Activated CD8-positive, alpha-beta memory T cell treated with anti-CD3 and anti-CD28 coated beads for 36 hours (primary cell): Measurements from ENCODE around the gene SWT1. TPM values are rescaled to one million over a fixed set of nuclear protein-coding genes. Genes with fewer than 3 reads are reported as not detected.
"Not testable (repeated sequence)": the region's sequence is repeated elsewhere in the genome, so short reads cannot be mapped to it uniquely, and the experiment has no call there.

Experiments used
- CTCF ChIA-PET: fragments of 350-600 bp; sonication (Branson Sonifier 250); formaldehyde crosslinking; loops from one replicate; lab custom pipeline; 2021; ENCODE audit warnings: antibody characterized with exemption; lab: Charles Lee
- POLR2A ChIA-PET: fragments of 350-600 bp; sonication (Branson Sonifier 250); formaldehyde crosslinking; loops from one replicate; lab custom pipeline; 2021; ENCODE audit warnings: antibody characterized with exemption; lab: Charles Lee
- total RNA-seq, 2 experiments: library from RNA; stranded (reverse); gene quantifications; one replicate each; pipeline ENCODE4 v1.2.3, GENCODE V29; 2021

Gene SWT1
- total RNA-seq, 2 experiments from 2014 or later = 1.9 to 2.3 TPM

GRCh38 chr1:185159966-185160365 is 3.0 kb downstream of the SWT1 start:
- CTCF ChIA-PET = interaction anchor here (0.5 kb wide), 1 partner anchor 9 kb away, joined by 3 read pairs; no protein-coding TSS in a partner anchor
- POLR2A ChIA-PET = no interaction called here

GRCh38 chr1:185162491-185162890 is 5.5 kb downstream of the SWT1 start:
- POLR2A ChIA-PET = no interaction called here
- CTCF ChIA-PET = no interaction called here

- ChIA-PET CTCF (interaction anchor here (0.6 kb wide), 1 partner anchor 1531 kb away, joined by 6 read pairs; no protein-coding TSS in a partner anchor), POLR2A (no interaction called here)
These were observed 9.1 kb downstream of the SWT1 start for GRCh38 chr1:185166106-185166505.

GRCh38 chr1:185170291-185170848 is 13.4 kb downstream of the SWT1 start:
- POLR2A ChIA-PET = no interaction called here
- CTCF ChIA-PET = interaction anchor here (0.8 to 1.6 kb wide), 13 partner anchors 9 to 511 kb away, joined by 3 to 6 read pairs (median 3); partner anchors contain the start of genes RNF2 and SWT1

GRCh38 chr1:185193756-185194155 is 36.8 kb downstream of the SWT1 start:
- ChIA-PET POLR2A (no interaction called here), CTCF (no interaction called here)

- POLR2A ChIA-PET, CTCF ChIA-PET: not testable (repeated sequence)
These were observed 41.7 kb downstream of the SWT1 start for GRCh38 chr1:185198712-185199111.

GRCh38 chr1:185200889-185201288 is 43.9 kb downstream of the SWT1 start:
- ChIA-PET POLR2A (no interaction called here), CTCF (interaction anchor here (1.5 kb wide), 1 partner anchor 9 kb away, joined by 3 read pairs; no protein-coding TSS in a partner anchor)

- POLR2A ChIA-PET = no interaction called here
These were observed 50.2 kb downstream of the SWT1 start for GRCh38 chr1:185207170-185207569.

GRCh38 chr1:185207980-185208602 is 51.1 kb downstream of the SWT1 start:
- POLR2A ChIA-PET = no interaction called here
- CTCF ChIA-PET = no interaction called here

More at GRCh38 chr1:185207170-185207569, 50.2 kb downstream of the SWT1 start:
- CTCF ChIA-PET = interaction anchor here (1.0 kb wide), 1 partner anchor 31 kb away, joined by 3 read pairs; no protein-coding TSS in a partner anchor

GRCh38 chr1:185208626-185209180 is 51.7 kb downstream of the SWT1 start:
- CTCF ChIA-PET = interaction anchor here (0.7 kb wide), 1 partner anchor 164 kb away, joined by 3 read pairs; no protein-coding TSS in a partner anchor
- POLR2A ChIA-PET = no interaction called here

- POLR2A ChIA-PET = not testable (repeated sequence)
These were observed 52.4 kb downstream of the SWT1 start for GRCh38 chr1:185209357-185209756.

GRCh38 chr1:185213091-185213490 is 56.1 kb downstream of the SWT1 start:
- ChIA-PET CTCF (no interaction called here), POLR2A (no interaction called here)

More at GRCh38 chr1:185209357-185209756, 52.4 kb downstream of the SWT1 start:
- CTCF ChIA-PET = not testable (repeated sequence)

- ChIA-PET CTCF (no interaction called here), POLR2A (no interaction called here)
These were observed 58.9 kb downstream of the SWT1 start for GRCh38 chr1:185215911-185216310.

- POLR2A ChIA-PET = no interaction called here
- CTCF ChIA-PET = no interaction called here
These were observed 67.2 kb downstream of the SWT1 start for GRCh38 chr1:185224132-185224531.

- POLR2A ChIA-PET = no interaction called here
These were observed 70.2 kb downstream of the SWT1 start for GRCh38 chr1:185227161-185227560.

GRCh38 chr1:185228979-185229378 is 72.0 kb downstream of the SWT1 start:
- ChIA-PET POLR2A (no interaction called here), CTCF (no interaction called here)

More at GRCh38 chr1:185227161-185227560, 70.2 kb downstream of the SWT1 start:
- CTCF ChIA-PET = no interaction called here

GRCh38 chr1:185229981-185230380 is 73.0 kb downstream of the SWT1 start:
- CTCF ChIA-PET = no interaction called here
- POLR2A ChIA-PET = no interaction called here

- ChIA-PET CTCF (no interaction called here), POLR2A (no interaction called here)
These were observed 75.9 kb downstream of the SWT1 start for GRCh38 chr1:185232874-185233273.

- CTCF ChIA-PET, POLR2A ChIA-PET: not testable (repeated sequence)
These were observed 77.2 kb downstream of the SWT1 start for GRCh38 chr1:185234183-185234582.

GRCh38 chr1:185237176-185237575 is 80.2 kb downstream of the SWT1 start:
- CTCF ChIA-PET, POLR2A ChIA-PET: not testable (repeated sequence)
